T-helper 2 cell treated with Interferon-gamma antibody and Interleukin-4, amounts not matched to agents 5 μg/mL and 100 μg/mL, for 36 hours (primary cell): ENCODE results near the gene RAD51B.

Experiments used
- DNase-seq: peaks from one replicate; pipeline ENCODE4 v3.0.0; 2021; ENCODE audit warnings: low spot score
- H3K27ac Mint-ChIP-seq: one replicate; pipeline ENCODE4 v1.8.0; 2021; ENCODE audit warnings: mild to moderate bottlenecking, mixed read lengths
- H3K27me3 Mint-ChIP-seq: one replicate; pipeline ENCODE4 v1.8.0; 2021; ENCODE audit warnings: low read depth, mixed read lengths
- H3K36me3 Mint-ChIP-seq: one replicate; pipeline ENCODE4 v1.8.0; 2021; ENCODE audit warnings: low read depth, mixed read lengths
- H3K4me1 Mint-ChIP-seq: one replicate; pipeline ENCODE4 v1.8.0; 2021; ENCODE audit warnings: low read depth, mixed read lengths
- H3K4me3 Mint-ChIP-seq: one replicate; pipeline ENCODE4 v1.8.0; 2022; ENCODE audit warnings: mild to moderate bottlenecking, moderate library complexity, mixed read lengths
- H3K9me3 Mint-ChIP-seq: one replicate; pipeline ENCODE4 v1.8.0; 2021; ENCODE audit warnings: mixed read lengths

The RAD51B gene

GRCh38 chr14:68473069-68473468 is 653.5 kb downstream of the RAD51B start:
- no peak overlapping the region for H3K27ac Mint-ChIP-seq

DNA sequence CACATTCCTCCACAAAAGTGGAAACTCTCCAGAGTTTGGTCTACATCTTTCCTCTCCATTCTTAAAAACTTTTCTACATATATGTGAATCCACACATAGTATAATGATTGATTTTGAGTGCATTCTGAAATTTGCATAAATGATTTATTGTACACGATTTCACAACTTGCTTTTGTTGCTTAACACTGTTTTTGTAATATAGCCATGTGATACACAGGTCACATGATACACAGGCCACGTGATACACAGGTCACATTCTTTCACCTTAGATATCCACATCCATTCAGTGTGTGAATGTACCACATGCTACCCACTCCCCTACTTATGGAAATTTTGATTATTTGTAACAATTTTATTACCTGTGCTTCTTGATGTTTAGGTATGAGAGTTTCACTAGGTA is 654.2 kb downstream of the RAD51B start:
- H3K9me3 Mint-ChIP-seq = no peaks in the 10 kb centered on the region
- H3K4me1 Mint-ChIP-seq = peaks cover 15% of the 10 kb centered on the region
- H3K36me3 Mint-ChIP-seq = no peaks in the 10 kb centered on the region
- no peak overlapping the region for H3K27ac Mint-ChIP-seq
- H3K4me3 Mint-ChIP-seq = no peak overlapping the region
- DNase-seq = no peak
- H3K27me3 Mint-ChIP-seq = no peaks in the 10 kb centered on the region

More at GRCh38 chr14:68473069-68473468, 653.5 kb downstream of the RAD51B start:
- no peak for DNase-seq
- Mint-ChIP-seq H3K9me3 (no peaks in the 10 kb centered on the region), H3K27me3 (no peaks in the 10 kb centered on the region), H3K4me1 (peaks cover 22% of the 10 kb centered on the region), H3K36me3 (peaks cover 1% of the 10 kb centered on the region), H3K4me3 (no peak overlapping the region)

- H3K9me3 Mint-ChIP-seq = no peaks in the 10 kb centered on the region
- H3K27ac Mint-ChIP-seq = no peak overlapping the region
- H3K27me3 Mint-ChIP-seq = no peaks in the 10 kb centered on the region
- H3K36me3 Mint-ChIP-seq = no peaks in the 10 kb centered on the region
- no peak for DNase-seq
- peaks cover 6% of the 10 kb centered on the region for H3K4me1 Mint-ChIP-seq
- H3K4me3 Mint-ChIP-seq = no peak overlapping the region
Observed at GRCh38 chr14:68474741-68475140, 655.2 kb downstream of the RAD51B start.

GRCh38 chr14:68475802-68476201 is 656.2 kb downstream of the RAD51B start:
- no peak for DNase-seq
- no peaks in the 10 kb centered on the region for H3K9me3 Mint-ChIP-seq
- H3K4me3 Mint-ChIP-seq = no peak overlapping the region
- no peaks in the 10 kb centered on the region for H3K4me1 Mint-ChIP-seq
- H3K36me3 Mint-ChIP-seq = no peaks in the 10 kb centered on the region
- no peak overlapping the region for H3K27ac Mint-ChIP-seq
- no peaks in the 10 kb centered on the region for H3K27me3 Mint-ChIP-seq

DNA sequence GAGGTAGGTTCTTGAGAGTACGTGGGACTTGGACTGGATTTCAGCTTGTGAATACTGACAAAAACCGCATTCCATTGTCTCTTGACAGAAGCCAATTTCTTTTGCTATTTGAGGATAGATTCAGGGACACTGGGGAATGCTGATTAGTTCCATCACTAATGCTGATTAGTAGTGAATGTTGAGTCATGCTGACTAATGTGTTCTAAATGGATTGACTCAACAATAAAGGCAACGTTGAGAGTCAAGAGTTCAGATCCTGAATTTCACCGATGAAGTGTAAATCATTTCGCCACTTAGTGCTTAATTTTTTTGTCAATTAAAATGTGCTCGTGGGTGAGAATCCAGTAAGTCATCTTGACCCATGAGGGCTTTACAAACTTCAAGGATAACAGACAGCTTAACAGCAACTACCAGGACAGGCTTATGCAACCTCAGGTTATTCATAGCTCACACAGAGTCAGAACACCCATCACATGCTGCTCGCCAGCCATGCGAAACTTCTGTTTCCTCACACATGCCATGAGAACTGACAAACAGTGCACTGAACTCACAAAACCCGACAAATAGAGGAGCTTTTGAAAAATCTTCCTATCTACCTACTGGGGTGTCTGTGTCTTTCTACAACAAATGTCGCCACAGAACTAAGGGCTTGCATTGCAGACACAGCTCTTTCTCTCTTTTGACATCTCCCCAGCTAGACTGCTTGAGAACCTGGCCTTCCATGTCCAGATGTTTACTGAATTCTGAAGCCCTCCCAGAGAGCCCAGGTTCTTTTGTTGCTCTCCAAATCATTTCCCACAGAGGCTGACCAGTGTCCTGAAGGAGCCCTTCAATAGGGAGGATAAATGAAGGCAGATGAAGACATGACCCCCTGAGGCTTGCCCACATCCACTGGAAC is 656.9 kb downstream of the RAD51B start:
- H3K4me3 Mint-ChIP-seq = no peak overlapping the region
- no peaks in the 10 kb centered on the region for H3K4me1 Mint-ChIP-seq
- no peaks in the 10 kb centered on the region for H3K27me3 Mint-ChIP-seq
- no peaks in the 10 kb centered on the region for H3K36me3 Mint-ChIP-seq
- no peak for DNase-seq
- no peaks in the 10 kb centered on the region for H3K9me3 Mint-ChIP-seq
- H3K27ac Mint-ChIP-seq = no peak overlapping the region

GRCh38 chr14:68477110-68477455 is 657.5 kb downstream of the RAD51B start:
- Mint-ChIP-seq H3K27ac (no peak overlapping the region), H3K27me3 (no peaks in the 10 kb centered on the region), H3K9me3 (no peaks in the 10 kb centered on the region), H3K4me3 (no peak overlapping the region), H3K36me3 (no peaks in the 10 kb centered on the region), H3K4me1 (no peaks in the 10 kb centered on the region)
- no peak for DNase-seq

- no peaks in the 10 kb centered on the region for H3K36me3 Mint-ChIP-seq
- H3K4me3 Mint-ChIP-seq = no peak overlapping the region
- H3K4me1 Mint-ChIP-seq = no peaks in the 10 kb centered on the region
- H3K27ac Mint-ChIP-seq = no peak overlapping the region
- H3K9me3 Mint-ChIP-seq = no peaks in the 10 kb centered on the region
- no peaks in the 10 kb centered on the region for H3K27me3 Mint-ChIP-seq
- DNase-seq = no peak
Observed at GRCh38 chr14:68477461-68478085, 658.0 kb downstream of the RAD51B start.

DNA sequence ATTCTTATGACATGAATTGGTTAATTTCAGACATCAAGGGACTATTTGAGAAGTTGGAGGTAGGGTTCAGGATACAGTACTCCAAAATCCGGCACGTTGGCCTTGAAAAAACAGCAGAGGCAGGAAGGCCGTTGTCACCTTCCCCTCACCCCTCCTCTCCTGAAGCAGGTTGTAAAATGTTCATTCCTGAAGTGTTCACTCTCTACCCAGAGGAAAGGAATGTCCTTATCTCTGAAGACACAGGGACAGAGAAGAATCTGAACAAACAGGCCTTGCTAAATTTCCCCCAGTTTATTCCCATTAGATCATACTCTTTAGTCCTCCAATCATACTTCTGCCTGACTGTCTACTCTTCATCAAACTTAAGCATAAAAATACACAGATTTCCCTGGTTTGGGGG is 659.7 kb downstream of the RAD51B start:
- Mint-ChIP-seq H3K27me3 (no peaks in the 10 kb centered on the region), H3K4me3 (no peak overlapping the region), H3K36me3 (no peaks in the 10 kb centered on the region), H3K4me1 (peaks cover 13% of the 10 kb centered on the region), H3K9me3 (no peaks in the 10 kb centered on the region), H3K27ac (no peak overlapping the region)
- no peak for DNase-seq

DNA sequence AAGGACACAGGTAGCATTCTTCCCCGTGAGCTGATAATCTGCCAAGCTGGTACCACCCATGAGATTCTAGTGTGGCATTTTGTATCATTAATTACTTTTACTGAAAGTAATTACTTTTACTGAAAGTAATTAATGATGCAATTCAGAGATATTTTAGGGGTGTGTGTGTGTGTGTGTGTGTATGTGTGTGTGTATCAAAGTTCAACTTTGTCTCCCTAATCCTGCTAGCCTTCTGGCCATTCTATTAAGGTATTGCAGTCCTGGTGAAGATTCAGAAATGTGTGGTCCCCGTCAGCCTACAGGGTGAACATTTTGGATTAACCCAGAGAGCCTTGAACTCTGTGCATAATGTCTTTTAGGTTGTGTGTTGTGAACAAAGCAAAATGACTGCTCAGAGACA is 662.4 kb downstream of the RAD51B start:
- H3K9me3 Mint-ChIP-seq = no peaks in the 10 kb centered on the region
- H3K27ac Mint-ChIP-seq = no peak overlapping the region
- DNase-seq = no peak
- H3K36me3 Mint-ChIP-seq = no peaks in the 10 kb centered on the region
- no peaks in the 10 kb centered on the region for H3K27me3 Mint-ChIP-seq
- peaks cover 24% of the 10 kb centered on the region for H3K4me1 Mint-ChIP-seq
- no peak overlapping the region for H3K4me3 Mint-ChIP-seq

DNA sequence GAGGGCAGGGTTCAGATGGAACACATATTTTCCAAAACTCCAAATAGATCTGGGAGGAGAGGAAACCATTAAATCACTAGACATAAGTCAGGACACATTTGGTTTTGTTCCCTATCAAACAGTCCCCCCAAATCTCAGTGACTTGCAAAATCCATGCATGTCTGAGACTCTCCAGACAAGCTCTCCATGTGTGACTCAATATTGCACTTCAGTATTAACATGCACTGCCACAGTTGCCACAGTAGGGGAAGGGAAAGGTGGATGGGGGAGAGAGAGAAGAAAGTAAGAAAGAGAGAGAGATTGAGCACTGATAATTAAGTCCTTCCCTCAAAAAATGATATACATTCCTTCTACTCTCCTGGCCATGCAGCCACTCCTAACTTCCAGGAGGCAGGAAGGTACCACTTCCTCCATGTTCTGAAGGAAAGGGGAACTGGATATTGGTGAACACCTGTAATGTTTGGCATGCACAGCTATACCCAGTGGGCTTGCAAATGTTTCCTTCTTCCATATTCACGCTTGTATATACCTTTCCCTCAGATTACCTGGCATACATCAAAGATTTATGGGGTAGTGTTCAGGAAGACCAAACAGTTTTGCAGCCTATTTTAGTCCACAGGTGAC is 663.3 kb downstream of the RAD51B start:
- no peaks in the 10 kb centered on the region for H3K9me3 Mint-ChIP-seq
- H3K4me1 Mint-ChIP-seq = peaks cover 28% of the 10 kb centered on the region
- no peak overlapping the region for H3K4me3 Mint-ChIP-seq
- no peak for DNase-seq
- no peaks in the 10 kb centered on the region for H3K27me3 Mint-ChIP-seq
- H3K36me3 Mint-ChIP-seq = peaks cover 2% of the 10 kb centered on the region
- H3K27ac Mint-ChIP-seq = no peak overlapping the region

DNA sequence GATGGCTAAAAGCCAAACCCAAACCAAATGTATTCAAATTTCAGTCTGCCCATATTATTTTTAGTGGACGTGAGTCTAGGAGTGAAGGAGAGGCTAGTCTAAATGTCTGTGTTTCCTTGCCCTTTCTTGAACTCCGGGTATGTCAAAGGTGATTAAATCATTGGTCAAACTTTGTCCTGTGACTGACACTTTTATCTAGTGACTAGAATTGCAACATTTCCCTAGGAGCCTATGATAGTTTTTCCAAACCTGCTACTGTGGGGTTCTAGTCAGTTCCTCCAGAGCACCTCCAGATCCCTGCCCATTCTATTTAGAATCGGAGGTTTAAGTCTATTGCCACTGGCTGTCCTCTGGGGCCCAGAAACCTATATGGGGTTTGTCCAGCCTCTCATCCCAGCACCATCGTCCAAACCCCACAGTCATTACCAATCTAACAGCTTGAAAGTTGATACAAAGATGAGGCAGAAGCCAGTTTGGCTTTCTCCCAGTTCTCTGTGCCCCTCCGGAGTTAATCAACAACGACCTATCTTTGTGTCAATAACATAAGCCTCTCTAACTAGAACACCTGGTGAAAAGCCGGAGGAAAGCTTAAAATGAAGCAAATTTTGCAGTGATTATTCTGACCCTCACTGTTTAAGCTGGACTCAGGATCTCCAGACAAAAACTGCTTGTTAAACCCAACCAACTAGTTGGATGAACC is 666.6 kb downstream of the RAD51B start:
- H3K4me3 Mint-ChIP-seq = no peak overlapping the region
- H3K27me3 Mint-ChIP-seq = no peaks in the 10 kb centered on the region
- H3K4me1 Mint-ChIP-seq = peaks cover 31% of the 10 kb centered on the region
- peaks cover 2% of the 10 kb centered on the region for H3K36me3 Mint-ChIP-seq
- H3K9me3 Mint-ChIP-seq = no peaks in the 10 kb centered on the region
- no peak overlapping the region for H3K27ac Mint-ChIP-seq
- DNase-seq = no peak

DNA sequence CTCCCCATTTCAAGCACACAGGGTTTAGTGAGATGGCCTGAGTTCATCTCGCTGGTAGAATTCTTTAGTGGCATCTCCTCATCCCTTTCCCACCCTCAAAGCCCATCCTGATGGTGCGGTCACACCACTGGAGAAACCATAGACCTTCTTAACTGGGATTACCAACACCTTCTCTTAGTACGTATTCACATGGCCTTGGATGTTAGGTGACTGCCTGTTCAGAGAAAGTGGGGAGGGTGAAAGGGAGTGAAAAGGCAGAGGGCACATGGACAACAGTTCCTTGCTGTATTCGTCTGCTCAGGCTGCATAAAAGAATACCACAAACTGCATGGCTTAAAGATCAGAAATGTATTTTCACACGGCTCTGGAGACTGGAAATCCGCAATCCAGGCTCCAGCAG is 667.2 kb downstream of the RAD51B start:
- Mint-ChIP-seq H3K4me3 (no peak overlapping the region), H3K36me3 (peaks cover 2% of the 10 kb centered on the region), H3K9me3 (no peaks in the 10 kb centered on the region), H3K27me3 (no peaks in the 10 kb centered on the region), H3K4me1 (peaks cover 31% of the 10 kb centered on the region), H3K27ac (no peak overlapping the region)
- no peak for DNase-seq

DNA sequence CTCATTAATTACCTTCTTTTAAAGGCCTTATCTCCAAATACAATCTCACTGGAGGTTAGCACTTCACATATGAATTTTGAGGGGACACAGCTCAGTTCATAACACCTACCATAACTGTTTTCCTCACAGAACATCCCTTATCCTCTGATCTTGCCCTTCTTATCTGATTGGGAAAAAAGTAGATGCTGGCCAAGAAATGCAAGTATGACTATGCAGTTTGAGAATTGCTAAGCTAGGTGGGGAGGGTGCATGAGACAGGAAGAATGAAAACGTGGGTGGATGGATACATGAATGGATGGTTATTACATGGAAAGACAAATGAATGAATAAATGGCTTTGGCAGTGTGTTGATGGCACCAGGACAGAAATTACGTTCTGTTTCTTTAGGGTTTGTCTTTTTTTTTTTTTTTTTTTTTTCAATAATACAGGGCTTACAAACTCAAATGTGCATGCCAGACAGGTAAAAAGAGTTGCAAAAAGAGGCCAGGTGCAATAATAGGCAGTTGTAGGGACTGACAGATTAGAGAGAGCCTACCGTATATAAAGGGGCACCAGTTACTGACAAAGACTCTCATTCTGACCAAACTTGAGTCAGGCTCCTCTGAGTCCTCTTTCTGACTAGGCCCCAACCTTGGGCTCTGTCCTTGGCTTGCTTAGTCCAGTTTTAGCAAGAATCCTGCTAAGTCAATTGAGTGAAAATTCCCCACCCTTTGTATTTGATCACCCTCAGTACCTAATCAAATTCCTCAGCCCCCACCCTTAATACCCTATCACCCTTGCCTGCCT is 668.4 kb downstream of the RAD51B start:
- Mint-ChIP-seq H3K27me3 (no peaks in the 10 kb centered on the region), H3K27ac (no peak overlapping the region), H3K36me3 (peaks cover 2% of the 10 kb centered on the region), H3K9me3 (no peaks in the 10 kb centered on the region), H3K4me3 (no peak overlapping the region), H3K4me1 (peaks cover 28% of the 10 kb centered on the region)
- peak; percentile 25 for DNase-seq
